ENCODE measurements around the gene CDH8. TPM values are rescaled to one million over a fixed set of nuclear protein-coding genes. Genes with fewer than 3 reads are reported as not detected.

Gene CDH8
- polyA plus RNA-seq, 1 of the 3 experiments (the other 2 are of a cell fraction) = 0.05 TPM

GRCh38 chr16:61797296-61797795 is 238.9 kb downstream of the CDH8 start:
- no peak overlapping the region for H3K4me2 ChIP-seq
- ChIA-PET CTCF (interaction anchor here (0.6 kb wide), 1 partner anchor 1145 kb away, joined by 3 read pairs; no protein-coding TSS in a partner anchor), POLR2A (no interaction called here)
- no peak overlapping the region for H3K9ac ChIP-seq
- H2AFZ ChIP-seq (ENCODE audit: low read depth) = no peak overlapping the region
- no peak overlapping the region for H3K4me3 ChIP-seq (ENCODE audit: low read depth in 2 of 2, low read length in 1 of 2)
- H3K36me3 ChIP-seq (replicated peaks in 1 of 2; ENCODE audit: control insufficient read depth in 1 of 2, insufficient read depth in 2 of 2, low read length in 1 of 2) = no peaks in the 10 kb centered on the region
- WGBS (ENCODE audit: low lambda C conversion rate) = 19% methylated on average over 3 of the region's 3 CpGs
- H3K9me3 ChIP-seq = no peaks in the 10 kb centered on the region
- H3K27me3 ChIP-seq (ENCODE audit: insufficient read depth) = no peaks in the 10 kb centered on the region
- H3K79me2 ChIP-seq (ENCODE audit: insufficient read depth) = no peaks in the 10 kb centered on the region
- peaks cover 0 to 8% of the 10 kb centered on the region in 2 experiments; a peak in 1 of 4 replicates for H3K4me1 ChIP-seq (ENCODE audit: control insufficient read depth in 1 of 2, insufficient read depth in 2 of 2, low read depth in 1 of 2, low read length in 1 of 2)
- H4K20me1 ChIP-seq (ENCODE audit: insufficient read depth) = no peaks in the 10 kb centered on the region
- no peaks in the 10 kb centered on the region for H3K9me2 ChIP-seq
- no peak overlapping the region for H3K27ac ChIP-seq (ENCODE audit: low read depth in 2 of 2, low read length in 1 of 2)
- TF ChIP-seq IRF3 (IDR thresholded peaks at IDR 0.05; ENCODE audit: low read depth, low read length) (no peak), NRF1 (IDR thresholded peaks at IDR 0.05; ENCODE audit: low read depth, low read length) (no peak), RXRA (IDR thresholded peaks at IDR 0.05; ENCODE audit: borderline replicate concordance, low read depth) (no peak), YY1 (IDR thresholded peaks at IDR 0.05; ENCODE audit: low read depth) (no peak), EP300 (IDR thresholded peaks at IDR 0.05; ENCODE audit: borderline replicate concordance in 1 of 2, low read depth in 1 of 2, low read length in 1 of 2) (no peak), RFX5 (IDR thresholded peaks at IDR 0.05; ENCODE audit: low read length) (no peak), TCF12 (IDR thresholded peaks at IDR 0.05) (no peak), TAF1 (IDR thresholded peaks at IDR 0.05; ENCODE audit: borderline replicate concordance, low read depth, low read length) (no peak), NFIC (IDR thresholded peaks at IDR 0.05; ENCODE audit: borderline replicate concordance) (no peak), GATA2 (CRISPR knock-in tag; IDR thresholded peaks at IDR 0.05) (no peak), FOSL2 (IDR thresholded peaks at IDR 0.05; ENCODE audit: borderline replicate concordance, low read depth) (no peak), SMC3 (IDR thresholded peaks at IDR 0.05; ENCODE audit: low read depth, low read length) (no peak), ELF1 (IDR thresholded peaks at IDR 0.05) (no peak), MXI1 (IDR thresholded peaks at IDR 0.05; ENCODE audit: low read depth, low read length) (no peak)
- TF ChIP-seq, protein P1, sequence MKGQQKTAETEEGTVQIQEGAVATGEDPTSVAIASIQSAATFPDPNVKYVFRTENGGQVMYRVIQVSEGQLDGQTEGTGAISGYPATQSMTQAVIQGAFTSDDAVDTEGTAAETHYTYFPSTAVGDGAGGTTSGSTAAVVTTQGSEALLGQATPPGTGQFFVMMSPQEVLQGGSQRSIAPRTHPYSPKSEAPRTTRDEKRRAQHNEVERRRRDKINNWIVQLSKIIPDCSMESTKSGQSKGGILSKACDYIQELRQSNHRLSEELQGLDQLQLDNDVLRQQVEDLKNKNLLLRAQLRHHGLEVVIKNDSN (IDR thresholded peaks at IDR 0.05; ENCODE audit: borderline replicate concordance, low read depth) = no peak
- TF ChIP-seq, protein P2, sequence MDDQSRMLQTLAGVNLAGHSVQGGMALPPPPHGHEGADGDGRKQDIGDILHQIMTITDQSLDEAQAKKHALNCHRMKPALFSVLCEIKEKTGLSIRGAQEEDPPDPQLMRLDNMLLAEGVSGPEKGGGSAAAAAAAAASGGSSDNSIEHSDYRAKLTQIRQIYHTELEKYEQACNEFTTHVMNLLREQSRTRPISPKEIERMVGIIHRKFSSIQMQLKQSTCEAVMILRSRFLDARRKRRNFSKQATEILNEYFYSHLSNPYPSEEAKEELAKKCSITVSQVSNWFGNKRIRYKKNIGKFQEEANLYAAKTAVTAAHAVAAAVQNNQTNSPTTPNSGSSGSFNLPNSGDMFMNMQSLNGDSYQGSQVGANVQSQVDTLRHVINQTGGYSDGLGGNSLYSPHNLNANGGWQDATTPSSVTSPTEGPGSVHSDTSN (IDR thresholded peaks at IDR 0.05) = no peak
- TF ChIP-seq, protein P3, sequence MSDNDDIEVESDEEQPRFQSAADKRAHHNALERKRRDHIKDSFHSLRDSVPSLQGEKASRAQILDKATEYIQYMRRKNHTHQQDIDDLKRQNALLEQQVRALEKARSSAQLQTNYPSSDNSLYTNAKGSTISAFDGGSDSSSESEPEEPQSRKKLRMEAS (IDR thresholded peaks at IDR 0.05; ENCODE audit: low read depth) = no peak
- no peak for DNase-seq
- H3F3A ChIP-seq (replicated peaks; ENCODE audit: insufficient read depth) = peaks cover 4% of the 10 kb centered on the region

All from SK-N-SH (cell line).